ACC112 (cell line): ENCODE measurements around the gene SLC22A14.
"Not testable (repeated sequence)": the region's sequence is repeated elsewhere in the genome, so short reads cannot be mapped to it uniquely, and the experiment has no call there.

Experiments
- H2AFZ ChIP-seq: fragments of 200-600 bp; sonication (generic); one replicate; pipeline ENCODE4 v1.6.0; 2017; ENCODE audit warnings: antibody characterized with exemption, low read length; ENCODE audit not compliant: unreplicated experiment
- H3K27ac ChIP-seq: fragments of 200-600 bp; sonication (generic); 2 replicates; pipeline ENCODE4 v1.5.1; 2014; ENCODE audit warnings: low read depth, mild to moderate bottlenecking, antibody characterized with exemption, low read length, moderate library complexity
- H3K27me3 ChIP-seq: fragments of 200-600 bp; sonication (generic); 2 replicates; pipeline ENCODE4 v1.6.1; 2014; ENCODE audit warnings: mild to moderate bottlenecking, antibody characterized with exemption, low read length, moderate library complexity, mixed read lengths; ENCODE audit not compliant: insufficient read depth
- H3K36me3 ChIP-seq: fragments of 200-600 bp; sonication (generic); 2 replicates; pipeline ENCODE4 v1.6.1; 2016; ENCODE audit warnings: mild to moderate bottlenecking, antibody characterized with exemption, low read length, moderate library complexity, mixed read lengths; ENCODE audit not compliant: insufficient read depth
- H3K4me1 ChIP-seq: fragments of 200-600 bp; sonication (generic); one replicate; pipeline ENCODE4 v1.6.1; 2016; ENCODE audit warnings: low read length, mixed read lengths; ENCODE audit not compliant: insufficient read depth, unreplicated experiment, control insufficient read depth
- H3K4me3 ChIP-seq: fragments of 200-600 bp; sonication (generic); 2 replicates; pipeline ENCODE4 v1.5.1; 2014; ENCODE audit warnings: mild to moderate bottlenecking, low read depth, low read length
- H3K79me2 ChIP-seq: fragments of 200-600 bp; sonication (generic); one replicate; pipeline ENCODE4 v1.6.0; 2016; ENCODE audit warnings: low read length; ENCODE audit not compliant: control insufficient read depth, unreplicated experiment, insufficient read depth

The SLC22A14 gene

GRCh38 chr3:38313695-38314094 lies 31.6 kb downstream of the SLC22A14 start:
- Histone ChIP-seq H3K36me3 (no peaks in the 10 kb centered on the region), H3K79me2 (no peaks in the 10 kb centered on the region), H3K4me3 (no peak overlapping the region), H3K4me1 (no peaks in the 10 kb centered on the region), H3K27ac (no peak overlapping the region), H3K27me3 (no peaks in the 10 kb centered on the region), H2AFZ (no peak overlapping the region)

- Histone ChIP-seq H3K27ac (no peak overlapping the region), H2AFZ (no peak overlapping the region), H3K36me3 (no peaks in the 10 kb centered on the region), H3K79me2 (no peaks in the 10 kb centered on the region), H3K27me3 (no peaks in the 10 kb centered on the region), H3K4me1 (no peaks in the 10 kb centered on the region), H3K4me3 (no peak overlapping the region)
Measured at GRCh38 chr3:38314112-38314763, 32.1 kb downstream of the SLC22A14 start.

GRCh38 chr3:38314764-38315487 lies 32.8 kb downstream of the SLC22A14 start:
- no peaks in the 10 kb centered on the region for H3K36me3 ChIP-seq
- no peaks in the 10 kb centered on the region for H3K79me2 ChIP-seq
- H3K4me3 ChIP-seq: no peak overlapping the region
- H2AFZ ChIP-seq: no peak overlapping the region
- H3K27ac ChIP-seq: no peak overlapping the region
- no peaks in the 10 kb centered on the region for H3K27me3 ChIP-seq
- no peaks in the 10 kb centered on the region for H3K4me1 ChIP-seq

- H3K27me3 ChIP-seq: no peaks in the 10 kb centered on the region
- no peak overlapping the region for H3K27ac ChIP-seq
- no peaks in the 10 kb centered on the region for H3K4me1 ChIP-seq
- no peaks in the 10 kb centered on the region for H3K79me2 ChIP-seq
- no peak overlapping the region for H3K4me3 ChIP-seq
- no peaks in the 10 kb centered on the region for H3K36me3 ChIP-seq
- no peak overlapping the region for H2AFZ ChIP-seq
Measured at GRCh38 chr3:38315488-38316230, 33.6 kb downstream of the SLC22A14 start.

- no peak overlapping the region for H3K4me3 ChIP-seq
- H3K27ac ChIP-seq: no peak overlapping the region
- H3K27me3 ChIP-seq: no peaks in the 10 kb centered on the region
- no peaks in the 10 kb centered on the region for H3K79me2 ChIP-seq
- no peak overlapping the region for H2AFZ ChIP-seq
- H3K4me1 ChIP-seq: no peaks in the 10 kb centered on the region
- no peaks in the 10 kb centered on the region for H3K36me3 ChIP-seq
Measured at GRCh38 chr3:38316356-38317191, 34.5 kb downstream of the SLC22A14 start.

- Histone ChIP-seq H2AFZ (no peak overlapping the region), H3K36me3 (no peaks in the 10 kb centered on the region), H3K4me3 (no peak overlapping the region), H3K27me3 (no peaks in the 10 kb centered on the region), H3K4me1 (no peaks in the 10 kb centered on the region), H3K79me2 (no peaks in the 10 kb centered on the region), H3K27ac (no peak overlapping the region)
Measured at GRCh38 chr3:38317192-38317759, 35.2 kb downstream of the SLC22A14 start.

- Histone ChIP-seq H3K4me1 (no peaks in the 10 kb centered on the region), H2AFZ (no peak overlapping the region), H3K79me2 (no peaks in the 10 kb centered on the region), H3K27me3 (no peaks in the 10 kb centered on the region; the same call in 1 of the 2 replicates), H3K36me3 (no peaks in the 10 kb centered on the region), H3K27ac (no peak overlapping the region), H3K4me3 (no peak overlapping the region)
Measured at GRCh38 chr3:38318766-38319671, 36.9 kb downstream of the SLC22A14 start.

GRCh38 chr3:38320638-38321037 lies 38.5 kb downstream of the SLC22A14 start:
- not testable (repeated sequence) for H3K4me1 ChIP-seq, H3K27me3 ChIP-seq, H3K4me3 ChIP-seq, H3K79me2 ChIP-seq, H3K27ac ChIP-seq, H2AFZ ChIP-seq, H3K36me3 ChIP-seq

GRCh38 chr3:38323060-38323459 lies 41.0 kb downstream of the SLC22A14 start:
- Histone ChIP-seq H3K27ac (no peak overlapping the region), H3K36me3 (no peaks in the 10 kb centered on the region), H3K4me1 (peaks cover 10% of the 10 kb centered on the region), H3K4me3 (no peak overlapping the region), H3K79me2 (no peaks in the 10 kb centered on the region), H2AFZ (no peak overlapping the region), H3K27me3 (peaks cover 3% of the 10 kb centered on the region; the same call in 1 of the 2 replicates)
